PC-9 (cell line): ENCODE results near the gene ACTN3. TPM values are rescaled to one million over a fixed set of nuclear protein-coding genes. Genes with fewer than 3 reads are reported as not detected.

Experiments
- BruUV-seq: library from RNA; stranded (reverse); fragments of 400-500 nt; replicated peaks from 2 replicates; lab custom pipeline; 2021; lab: Mats Ljungman, UMichigan
- CTCF ChIA-PET: fragments of 300-600 bp; sonication (Branson Sonifier 250); formaldehyde crosslinking; loops from one replicate; lab custom pipeline; 2022; ENCODE audit warnings: antibody characterized with exemption; lab: Charles Lee
- POLR2A ChIA-PET: fragments of 300-600 bp; sonication (Branson Sonifier 250); formaldehyde crosslinking; loops from one replicate; lab custom pipeline; 2022; ENCODE audit warnings: antibody characterized with exemption; ENCODE audit not compliant: unreplicated experiment; lab: Charles Lee
- DNase-seq, 2 experiments: peaks; one replicate each; pipeline versions ENCODE4 v3.0.0 to v3.0.0-alpha.2; 2015 to 2022; ENCODE audit warnings: mixed read lengths in 1 of 2
- H2AFZ ChIP-seq: fragments of 200-600 bp; sonication (generic); 2 replicates; pipeline ENCODE4 v1.8.1; 2017; ENCODE audit warnings: antibody characterized with exemption
- H3F3A ChIP-seq: fragments of 200-600 bp; sonication (generic); 2 replicates; pipeline ENCODE4 v1.8.1; 2017; ENCODE audit warnings: antibody characterized with exemption, mild to moderate bottlenecking, low read depth; ENCODE audit not compliant: insufficient read depth
- H3K27ac ChIP-seq: fragments of 200-600 bp; sonication (generic); 2 replicates; pipeline ENCODE4 v1.6.1; 2016; ENCODE audit warnings: mixed run types
- H3K27me3 ChIP-seq: fragments of 200-600 bp; sonication (generic); 2 replicates; pipeline ENCODE4 v1.6.1; 2016; ENCODE audit warnings: low read depth, mixed run types; ENCODE audit not compliant: insufficient read depth
- H3K36me3 ChIP-seq: fragments of 200-600 bp; sonication (generic); 2 replicates; pipeline ENCODE4 v1.6.1; 2016; ENCODE audit warnings: low read depth, mixed run types
- H3K4me1 ChIP-seq: fragments of 200-600 bp; sonication (generic); replicated peaks from 2 replicates; pipeline ENCODE4 v1.6.1; 2016; ENCODE audit warnings: mixed run types; ENCODE audit not compliant: insufficient read depth
- H3K4me2 ChIP-seq: fragments of 200-600 bp; sonication (generic); 2 replicates; pipeline ENCODE4 v1.6.1; 2017; ENCODE audit warnings: mixed run types
- H3K4me3 ChIP-seq: fragments of 200-600 bp; sonication (generic); 2 replicates; pipeline ENCODE4 v1.6.1; 2016; ENCODE audit warnings: mixed run types
- H3K79me2 ChIP-seq: fragments of 200-600 bp; sonication (generic); 2 replicates; pipeline ENCODE4 v1.6.1; 2017; ENCODE audit warnings: low read depth, mixed run types
- H3K9me2 ChIP-seq: fragments of 200-600 bp; sonication (generic); 2 replicates; pipeline ENCODE4 v1.8.1; 2017; ENCODE audit warnings: mild to moderate bottlenecking; ENCODE audit not compliant: insufficient read depth
- H3K9me3 ChIP-seq: fragments of 200-600 bp; sonication (generic); 2 replicates; pipeline ENCODE4 v1.8.1; 2016; ENCODE audit warnings: low read depth; ENCODE audit not compliant: insufficient read depth
- H4K20me1 ChIP-seq: fragments of 200-600 bp; sonication (generic); 2 replicates; pipeline ENCODE4 v1.8.1; 2017; ENCODE audit not compliant: insufficient read depth
- CTCF ChIP-seq: fragments of 200-600 bp; sonication (generic); conservative IDR thresholded peaks from 2 replicates; pipeline ENCODE4 v1.6.1; 2017; ENCODE audit warnings: mixed run types, antibody characterized with exemption, mild to moderate bottlenecking, moderate library complexity
- EZH2 ChIP-seq: fragments of 200-600 bp; sonication (generic); IDR thresholded peaks from 2 replicates; pipeline ENCODE4 v1.8.0; 2017; ENCODE audit warnings: antibody characterized with exemption, low read depth
- intact Hi-C: fragments of 100-400 bp; cut with micrococcal nuclease; formaldehyde crosslinking; loops from one replicate; pipeline ENCODE4 v1.10.0; 2022; ENCODE audit not compliant: unreplicated experiment
- total RNA-seq: library from RNA; stranded (reverse); gene quantifications from 2 replicates; pipeline ENCODE4 v1.2.3, GENCODE V29; 2021

ACTN3 gene
- total RNA-seq, 1 experiment from 2014 or later, result not detected

GRCh38 chr11:66557733-66558326 lies 11.1 kb downstream of the ACTN3 start:
- Histone ChIP-seq H3K27ac (no peak overlapping the region), H3K4me1 (no peaks in the 10 kb centered on the region), H3K9me2 (no peaks in the 10 kb centered on the region), H2AFZ (no peak overlapping the region), H3K79me2 (no peaks in the 10 kb centered on the region), H3F3A (no peaks in the 10 kb centered on the region), H3K27me3 (0 out of 2 replicates have a peak, but pooled peaks cover 6% of the 10 kb centered on the region), H3K36me3 (no peaks in the 10 kb centered on the region), H3K9me3 (no peaks in the 10 kb centered on the region), H3K4me2 (no peak overlapping the region), H4K20me1 (no peaks in the 10 kb centered on the region; the same call in 1 of the 2 replicates), H3K4me3 (no peak overlapping the region)
- ChIA-PET POLR2A (no interaction called here), CTCF (no interaction called here)
- no peak for DNase-seq
- no TSS peak for BruUV-seq
- intact Hi-C loops, result no loop called here
- no peak for TF ChIP-seq CTCF
- no peak for TF ChIP-seq EZH2

GRCh38 chr11:66559142-66559865 lies 12.6 kb downstream of the ACTN3 start:
- no peak overlapping the region for H3K27ac ChIP-seq
- H3K27me3 ChIP-seq, result 0 out of 2 replicates have a peak, but pooled peaks cover 6% of the 10 kb centered on the region
- no peaks in the 10 kb centered on the region; the same call in 1 of the 2 replicates for H4K20me1 ChIP-seq
- no peaks in the 10 kb centered on the region for H3K36me3 ChIP-seq
- POLR2A ChIA-PET, result no interaction called here
- H3K4me1 ChIP-seq, result no peaks in the 10 kb centered on the region
- no peaks in the 10 kb centered on the region for H3F3A ChIP-seq
- intact Hi-C loops, result no loop called here
- BruUV-seq, result no TSS peak
- H2AFZ ChIP-seq, result no peak overlapping the region
- TF ChIP-seq CTCF (no peak), EZH2 (no peak)
- H3K9me2 ChIP-seq, result no peaks in the 10 kb centered on the region
- H3K9me3 ChIP-seq, result no peaks in the 10 kb centered on the region
- no peak overlapping the region for H3K4me2 ChIP-seq
- no peak for DNase-seq
- no peak overlapping the region for H3K4me3 ChIP-seq
- CTCF ChIA-PET, result no interaction called here
- H3K79me2 ChIP-seq, result no peaks in the 10 kb centered on the region

GRCh38 chr11:66559866-66560676 lies 13.4 kb downstream of the ACTN3 start:
- intact Hi-C loops, result no loop called here
- Histone ChIP-seq H3K27ac (no peak overlapping the region), H3K4me1 (no peaks in the 10 kb centered on the region), H3K27me3 (0 out of 2 replicates have a peak, but pooled peaks cover 6% of the 10 kb centered on the region), H4K20me1 (no peaks in the 10 kb centered on the region; the same call in 1 of the 2 replicates), H3K36me3 (no peaks in the 10 kb centered on the region), H3K9me3 (no peaks in the 10 kb centered on the region), H3K79me2 (no peaks in the 10 kb centered on the region), H2AFZ (no peak overlapping the region), H3F3A (no peaks in the 10 kb centered on the region), H3K9me2 (no peaks in the 10 kb centered on the region), H3K4me2 (no peak overlapping the region), H3K4me3 (no peak overlapping the region)
- ChIA-PET CTCF (no interaction called here), POLR2A (no interaction called here)
- no TSS peak for BruUV-seq
- DNase-seq, result no peak
- TF ChIP-seq CTCF (no peak), EZH2 (no peak)
